Mammary epithelial cell (primary cell): ENCODE results near the gene TRIM29.
A peak's percentile ranks its signal among the peaks of the same experiment; 100 is the strongest.

Experiments
- EZH2 ChIP-seq: IDR thresholded peaks from 2 replicates; pipeline ENCODE4 v1.6.1; 2012; ENCODE audit warnings: low read length, inconsistent platforms, borderline replicate concordance
- TF ChIP-seq, protein P1 (sequence below), 2 donors: IDR thresholded peaks in 1 of 2; conservative IDR thresholded peaks in 1 of 2; 2 replicates each; pipeline ENCODE4 v1.5.1; 2011 to 2012; ENCODE audit warnings: inconsistent platforms in 2 of 2, low read length in 2 of 2, mild to moderate bottlenecking in 2 of 2, control low read depth in 1 of 2, low read depth in 1 of 2; ENCODE audit not compliant: insufficient read depth in 1 of 2; ENCODE audit errors: extremely low read depth in 1 of 2

DNA sequence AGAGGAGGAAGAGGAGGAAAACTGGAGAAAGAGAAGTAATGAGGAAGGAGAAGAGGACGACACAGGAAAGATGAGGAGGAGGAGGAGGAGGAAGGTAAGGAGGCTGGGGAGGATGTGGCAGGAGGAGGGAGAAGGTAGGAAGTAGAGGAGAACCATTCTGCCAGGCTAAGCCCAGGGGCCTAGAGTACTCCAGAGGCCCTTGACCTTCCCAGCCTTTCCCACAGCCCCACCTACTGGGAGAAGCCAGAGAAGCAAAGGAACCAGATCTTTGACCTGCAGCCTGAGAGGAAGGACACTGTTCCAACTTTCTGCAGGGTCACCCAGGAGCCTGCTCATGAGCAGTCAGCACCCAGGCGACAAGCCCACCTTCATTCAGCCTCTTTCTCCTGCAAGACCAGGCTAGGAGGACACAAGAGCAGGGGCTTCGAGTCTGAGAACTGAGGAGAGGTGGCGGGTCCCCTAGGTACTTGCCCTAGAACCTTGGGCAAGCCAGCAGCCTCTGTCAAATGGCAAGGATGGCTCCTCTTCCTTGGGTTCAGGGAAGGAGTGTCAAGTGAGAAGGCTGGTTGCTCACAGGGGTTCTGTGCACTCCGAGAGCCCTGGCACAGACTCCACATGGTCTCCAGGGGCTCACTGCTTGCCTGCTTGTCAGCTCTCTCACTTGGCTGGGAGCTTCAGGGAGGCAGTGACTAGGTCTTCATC lies 45.0 kb upstream of the TRIM29 start:
- TF ChIP-seq, protein P1, sequence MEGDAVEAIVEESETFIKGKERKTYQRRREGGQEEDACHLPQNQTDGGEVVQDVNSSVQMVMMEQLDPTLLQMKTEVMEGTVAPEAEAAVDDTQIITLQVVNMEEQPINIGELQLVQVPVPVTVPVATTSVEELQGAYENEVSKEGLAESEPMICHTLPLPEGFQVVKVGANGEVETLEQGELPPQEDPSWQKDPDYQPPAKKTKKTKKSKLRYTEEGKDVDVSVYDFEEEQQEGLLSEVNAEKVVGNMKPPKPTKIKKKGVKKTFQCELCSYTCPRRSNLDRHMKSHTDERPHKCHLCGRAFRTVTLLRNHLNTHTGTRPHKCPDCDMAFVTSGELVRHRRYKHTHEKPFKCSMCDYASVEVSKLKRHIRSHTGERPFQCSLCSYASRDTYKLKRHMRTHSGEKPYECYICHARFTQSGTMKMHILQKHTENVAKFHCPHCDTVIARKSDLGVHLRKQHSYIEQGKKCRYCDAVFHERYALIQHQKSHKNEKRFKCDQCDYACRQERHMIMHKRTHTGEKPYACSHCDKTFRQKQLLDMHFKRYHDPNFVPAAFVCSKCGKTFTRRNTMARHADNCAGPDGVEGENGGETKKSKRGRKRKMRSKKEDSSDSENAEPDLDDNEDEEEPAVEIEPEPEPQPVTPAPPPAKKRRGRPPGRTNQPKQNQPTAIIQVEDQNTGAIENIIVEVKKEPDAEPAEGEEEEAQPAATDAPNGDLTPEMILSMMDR (conservative IDR thresholded peaks at IDR 0.05 in 1 of 2, IDR thresholded peaks at IDR 0.05 in 1 of 2; ENCODE audit: extremely low read depth in 1 of 2, insufficient read depth in 1 of 2, low read depth in 1 of 2, low read length in 2 of 2) = peak; percentile 40 to 69
- TF ChIP-seq EZH2 = no peak
